ENCODE measurements around the gene AGT. TPM values are rescaled to one million over a fixed set of nuclear protein-coding genes. Genes with fewer than 3 reads are reported as not detected.

AGT gene
- total and polyA plus RNA-seq, 2 experiments from 2014 or later, result 0.11 TPM; not detected in 1

DNA sequence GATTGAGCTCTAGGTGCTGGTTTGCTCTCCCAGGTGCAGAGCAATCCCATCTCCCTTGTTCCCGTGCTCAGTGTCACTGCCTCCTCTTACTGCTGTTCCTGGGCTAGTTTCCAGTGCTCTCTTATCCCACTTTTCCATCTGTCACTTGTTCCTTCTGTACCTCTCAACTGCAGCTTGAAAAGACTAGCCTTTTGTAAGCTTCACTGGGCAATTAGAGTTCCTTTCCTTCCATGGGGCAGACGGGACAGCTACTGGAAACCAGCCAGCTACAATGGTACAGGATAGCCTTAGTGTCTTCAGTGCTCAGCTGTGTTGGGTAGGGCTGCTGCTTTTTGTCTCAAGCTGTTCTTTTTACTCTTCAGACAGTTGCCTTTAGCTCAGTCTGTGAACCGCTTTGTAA is 31.6 kb downstream of the AGT start:
- no peak overlapping the region for H2AFZ ChIP-seq
- DNase-seq (ENCODE audit: low spot score), result no peak
- ATAC-seq, result no peak
- H3F3A ChIP-seq (replicated peaks; ENCODE audit: low read depth), result no peaks in the 10 kb centered on the region
- no peaks in the 10 kb centered on the region; the same call in 1 of the 2 replicates for H4K20me1 ChIP-seq (replicated peaks; ENCODE audit: insufficient read depth)
- H3K4me2 ChIP-seq, result no peak overlapping the region
- Mint-ChIP-seq H3K36me3 (ENCODE audit: low read depth) (peaks cover 57% of the 10 kb centered on the region), H3K4me1 (no peaks in the 10 kb centered on the region), H3K4me3 (no peak overlapping the region), H3K27me3 (ENCODE audit: insufficient read depth, low read depth, poor library complexity) (no peaks in the 10 kb centered on the region), H3K9me3 (no peaks in the 10 kb centered on the region), H3K27ac (no peak overlapping the region)
- H3K27ac ChIP-seq (ENCODE audit: low read depth), result no peak overlapping the region
- no peaks in the 10 kb centered on the region for H3K4me1 ChIP-seq (ENCODE audit: insufficient read depth)
- H3K4me3 ChIP-seq, result no peak overlapping the region
- peaks cover 41% of the 10 kb centered on the region for H3K36me3 ChIP-seq (ENCODE audit: insufficient read depth)
- no peaks in the 10 kb centered on the region for H3K27me3 ChIP-seq (ENCODE audit: insufficient read depth)
- TF ChIP-seq CREB1 (CRISPR knock-in tag; IDR thresholded peaks at IDR 0.05; ENCODE audit: low read depth) (no peak), ZNF331 (CRISPR knock-in tag; IDR thresholded peaks at IDR 0.05; ENCODE audit: low read depth) (no peak), EZH2phosphoT487 (IDR thresholded peaks at IDR 0.05; ENCODE audit: unreplicated experiment) (no peak), STAT1 (IDR thresholded peaks at IDR 0.05; ENCODE audit: unreplicated experiment) (no peak), POLR2AphosphoS5 (IDR thresholded peaks at IDR 0.05; ENCODE audit: low read depth) (no peak), JUNB (IDR thresholded peaks at IDR 0.05; ENCODE audit: unreplicated experiment) (no peak), NANOG (IDR thresholded peaks at IDR 0.05; ENCODE audit: borderline replicate concordance) (no peak), EZH2 (IDR thresholded peaks at IDR 0.05; ENCODE audit: low read depth, unreplicated experiment) (no peak)
- TF ChIP-seq, protein P1, sequence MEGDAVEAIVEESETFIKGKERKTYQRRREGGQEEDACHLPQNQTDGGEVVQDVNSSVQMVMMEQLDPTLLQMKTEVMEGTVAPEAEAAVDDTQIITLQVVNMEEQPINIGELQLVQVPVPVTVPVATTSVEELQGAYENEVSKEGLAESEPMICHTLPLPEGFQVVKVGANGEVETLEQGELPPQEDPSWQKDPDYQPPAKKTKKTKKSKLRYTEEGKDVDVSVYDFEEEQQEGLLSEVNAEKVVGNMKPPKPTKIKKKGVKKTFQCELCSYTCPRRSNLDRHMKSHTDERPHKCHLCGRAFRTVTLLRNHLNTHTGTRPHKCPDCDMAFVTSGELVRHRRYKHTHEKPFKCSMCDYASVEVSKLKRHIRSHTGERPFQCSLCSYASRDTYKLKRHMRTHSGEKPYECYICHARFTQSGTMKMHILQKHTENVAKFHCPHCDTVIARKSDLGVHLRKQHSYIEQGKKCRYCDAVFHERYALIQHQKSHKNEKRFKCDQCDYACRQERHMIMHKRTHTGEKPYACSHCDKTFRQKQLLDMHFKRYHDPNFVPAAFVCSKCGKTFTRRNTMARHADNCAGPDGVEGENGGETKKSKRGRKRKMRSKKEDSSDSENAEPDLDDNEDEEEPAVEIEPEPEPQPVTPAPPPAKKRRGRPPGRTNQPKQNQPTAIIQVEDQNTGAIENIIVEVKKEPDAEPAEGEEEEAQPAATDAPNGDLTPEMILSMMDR (conservative IDR thresholded peaks at IDR 0.05; ENCODE audit: low read depth in 2 of 2), result no peak
- H3K79me2 ChIP-seq (replicated peaks; ENCODE audit: insufficient read depth), result no peaks in the 10 kb centered on the region
- H3K9me2 ChIP-seq (ENCODE audit: insufficient read depth), result no peaks in the 10 kb centered on the region

DNA sequence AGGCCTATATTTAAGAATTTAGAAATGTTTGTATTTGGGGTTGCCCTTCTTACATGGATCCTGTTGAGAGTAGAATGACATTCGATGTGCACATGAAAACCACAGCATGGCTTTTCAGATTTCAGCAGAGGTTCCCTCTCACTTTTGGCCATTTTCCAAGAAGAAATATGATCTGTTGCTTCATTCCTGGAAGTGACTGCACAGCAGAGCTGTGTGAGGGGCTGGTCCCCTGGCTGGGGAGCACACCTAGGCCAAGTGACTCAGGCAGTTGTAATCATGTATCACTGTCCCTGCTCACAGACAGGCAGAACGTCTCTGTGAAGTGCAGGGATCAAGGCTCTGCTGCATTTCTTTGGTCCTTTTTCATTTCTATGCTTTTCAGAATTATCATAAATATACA is 32.3 kb downstream of the AGT start:
- H3K27ac Mint-ChIP-seq, result no peak overlapping the region
- H2AFZ ChIP-seq, result no peak overlapping the region
- H3K4me3 Mint-ChIP-seq, result no peak overlapping the region
- H3K4me3 ChIP-seq, result no peak overlapping the region
- H3K4me2 ChIP-seq, result no peak overlapping the region
- no peaks in the 10 kb centered on the region for H3K79me2 ChIP-seq (replicated peaks; ENCODE audit: insufficient read depth)
- no peaks in the 10 kb centered on the region for H3F3A ChIP-seq (replicated peaks; ENCODE audit: low read depth)
- no peaks in the 10 kb centered on the region for H3K9me2 ChIP-seq (ENCODE audit: insufficient read depth)
- peaks cover 55% of the 10 kb centered on the region for H3K36me3 Mint-ChIP-seq (ENCODE audit: low read depth)
- no peaks in the 10 kb centered on the region; the same call in 1 of the 2 replicates for H4K20me1 ChIP-seq (replicated peaks; ENCODE audit: insufficient read depth)
- peaks cover 37% of the 10 kb centered on the region for H3K36me3 ChIP-seq (ENCODE audit: insufficient read depth)
- H3K4me1 Mint-ChIP-seq, result no peaks in the 10 kb centered on the region
- H3K27ac ChIP-seq (ENCODE audit: low read depth), result no peak overlapping the region
- DNase-seq (ENCODE audit: low spot score) (no peak), ATAC-seq (no peak)
- no peaks in the 10 kb centered on the region for H3K27me3 Mint-ChIP-seq (ENCODE audit: insufficient read depth, low read depth, poor library complexity)
- no peaks in the 10 kb centered on the region for H3K4me1 ChIP-seq (ENCODE audit: insufficient read depth)
- no peaks in the 10 kb centered on the region for H3K9me3 Mint-ChIP-seq
- H3K27me3 ChIP-seq (ENCODE audit: insufficient read depth), result no peaks in the 10 kb centered on the region
- TF ChIP-seq POLR2AphosphoS5 (IDR thresholded peaks at IDR 0.05; ENCODE audit: low read depth) (no peak), ZNF114 (CRISPR knock-in tag; IDR thresholded peaks at IDR 0.05) (no peak), EZH2phosphoT487 (IDR thresholded peaks at IDR 0.05; ENCODE audit: unreplicated experiment) (no peak), STAT1 (IDR thresholded peaks at IDR 0.05; ENCODE audit: unreplicated experiment) (no peak), EZH2 (IDR thresholded peaks at IDR 0.05; ENCODE audit: low read depth, unreplicated experiment) (no peak), CREB1 (CRISPR knock-in tag; IDR thresholded peaks at IDR 0.05; ENCODE audit: low read depth) (no peak), ZNF331 (CRISPR knock-in tag; IDR thresholded peaks at IDR 0.05; ENCODE audit: low read depth) (no peak), NANOG (IDR thresholded peaks at IDR 0.05; ENCODE audit: borderline replicate concordance) (no peak), JUNB (IDR thresholded peaks at IDR 0.05; ENCODE audit: unreplicated experiment) (no peak)
- TF ChIP-seq, protein P2, sequence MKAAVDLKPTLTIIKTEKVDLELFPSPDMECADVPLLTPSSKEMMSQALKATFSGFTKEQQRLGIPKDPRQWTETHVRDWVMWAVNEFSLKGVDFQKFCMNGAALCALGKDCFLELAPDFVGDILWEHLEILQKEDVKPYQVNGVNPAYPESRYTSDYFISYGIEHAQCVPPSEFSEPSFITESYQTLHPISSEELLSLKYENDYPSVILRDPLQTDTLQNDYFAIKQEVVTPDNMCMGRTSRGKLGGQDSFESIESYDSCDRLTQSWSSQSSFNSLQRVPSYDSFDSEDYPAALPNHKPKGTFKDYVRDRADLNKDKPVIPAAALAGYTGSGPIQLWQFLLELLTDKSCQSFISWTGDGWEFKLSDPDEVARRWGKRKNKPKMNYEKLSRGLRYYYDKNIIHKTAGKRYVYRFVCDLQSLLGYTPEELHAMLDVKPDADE (IDR thresholded peaks at IDR 0.05), result no peak
- TF ChIP-seq, protein P1 (conservative IDR thresholded peaks at IDR 0.05; ENCODE audit: low read depth in 2 of 2), result no peak
- TF ChIP-seq, protein P3, sequence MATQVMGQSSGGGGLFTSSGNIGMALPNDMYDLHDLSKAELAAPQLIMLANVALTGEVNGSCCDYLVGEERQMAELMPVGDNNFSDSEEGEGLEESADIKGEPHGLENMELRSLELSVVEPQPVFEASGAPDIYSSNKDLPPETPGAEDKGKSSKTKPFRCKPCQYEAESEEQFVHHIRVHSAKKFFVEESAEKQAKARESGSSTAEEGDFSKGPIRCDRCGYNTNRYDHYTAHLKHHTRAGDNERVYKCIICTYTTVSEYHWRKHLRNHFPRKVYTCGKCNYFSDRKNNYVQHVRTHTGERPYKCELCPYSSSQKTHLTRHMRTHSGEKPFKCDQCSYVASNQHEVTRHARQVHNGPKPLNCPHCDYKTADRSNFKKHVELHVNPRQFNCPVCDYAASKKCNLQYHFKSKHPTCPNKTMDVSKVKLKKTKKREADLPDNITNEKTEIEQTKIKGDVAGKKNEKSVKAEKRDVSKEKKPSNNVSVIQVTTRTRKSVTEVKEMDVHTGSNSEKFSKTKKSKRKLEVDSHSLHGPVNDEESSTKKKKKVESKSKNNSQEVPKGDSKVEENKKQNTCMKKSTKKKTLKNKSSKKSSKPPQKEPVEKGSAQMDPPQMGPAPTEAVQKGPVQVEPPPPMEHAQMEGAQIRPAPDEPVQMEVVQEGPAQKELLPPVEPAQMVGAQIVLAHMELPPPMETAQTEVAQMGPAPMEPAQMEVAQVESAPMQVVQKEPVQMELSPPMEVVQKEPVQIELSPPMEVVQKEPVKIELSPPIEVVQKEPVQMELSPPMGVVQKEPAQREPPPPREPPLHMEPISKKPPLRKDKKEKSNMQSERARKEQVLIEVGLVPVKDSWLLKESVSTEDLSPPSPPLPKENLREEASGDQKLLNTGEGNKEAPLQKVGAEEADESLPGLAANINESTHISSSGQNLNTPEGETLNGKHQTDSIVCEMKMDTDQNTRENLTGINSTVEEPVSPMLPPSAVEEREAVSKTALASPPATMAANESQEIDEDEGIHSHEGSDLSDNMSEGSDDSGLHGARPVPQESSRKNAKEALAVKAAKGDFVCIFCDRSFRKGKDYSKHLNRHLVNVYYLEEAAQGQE (IDR thresholded peaks at IDR 0.05; ENCODE audit: unreplicated experiment), result no peak
